ENCODE results near the gene LY6G6C. TPM values are rescaled to one million over a fixed set of nuclear protein-coding genes. Genes with fewer than 3 reads are reported as not detected.

Gene LY6G6C
- total and polyA plus RNA-seq, 2 of the 4 experiments (the other 2 are of a cell fraction): not detected

DNA sequence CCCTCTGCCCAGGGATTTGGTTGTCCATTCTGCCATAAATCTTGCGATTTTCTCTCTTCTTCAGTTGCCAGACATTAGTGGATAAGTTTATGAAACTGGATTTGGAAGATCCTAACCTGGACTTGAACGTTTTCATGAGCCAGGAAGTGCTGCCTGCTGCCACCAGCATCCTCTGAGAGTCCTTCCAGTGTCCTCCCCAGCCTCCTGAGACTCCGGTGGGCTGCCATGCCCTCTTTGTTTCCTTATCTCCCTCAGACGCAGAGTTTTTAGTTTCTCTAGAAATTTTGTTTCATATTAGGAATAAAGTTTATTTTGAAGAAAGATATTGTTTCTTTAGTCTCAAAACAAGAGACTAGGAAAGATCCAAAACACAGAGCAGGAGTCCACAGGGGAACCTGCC lies 40.8 kb upstream of the LY6G6C start, which contains the start of gene SAPCD1 (continued):
- TF ChIP-seq FOS (IDR thresholded peaks at IDR 0.05; ENCODE audit: low read depth, low read length) (no peak), BHLHE40 (IDR thresholded peaks at IDR 0.05; ENCODE audit: low read depth, low read length) (no peak), SMC3 (IDR thresholded peaks at IDR 0.05; ENCODE audit: low read depth, low read length) (no peak), MAFK (IDR thresholded peaks at IDR 0.05; ENCODE audit: low read depth, low read length) (no peak)

DNA sequence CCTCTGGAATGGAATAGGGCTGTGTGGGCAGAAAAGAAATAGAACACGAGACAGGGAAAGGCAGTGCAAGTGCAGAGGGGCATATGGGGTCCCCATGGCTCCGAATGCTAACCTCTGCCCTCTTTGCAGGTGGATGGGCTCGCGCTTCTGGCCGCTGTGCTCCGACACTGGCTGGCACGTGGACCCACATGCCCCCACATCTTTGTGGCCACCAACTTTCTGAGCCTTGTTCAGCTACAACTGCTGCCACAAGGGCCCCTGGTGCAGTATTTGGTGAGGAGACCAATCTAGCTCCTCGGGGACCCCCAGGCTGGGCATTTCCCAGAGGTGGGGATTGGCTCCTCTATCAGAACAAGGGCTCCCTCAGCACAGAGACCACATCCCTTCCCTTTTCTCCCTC lies 39.8 kb upstream of the LY6G6C start:
- CTCF ChIA-PET: no interaction called here
- Histone ChIP-seq H2AK5ac (ENCODE audit: low read depth, low read length) (no peak overlapping the region), H3K4ac (ENCODE audit: low read depth, low read length) (no peak overlapping the region), H2AFZ (replicated peaks; ENCODE audit: low read length, poor library complexity) (no peak overlapping the region), H2BK5ac (ENCODE audit: low read depth, low read length, poor library complexity, severe bottlenecking) (no peak overlapping the region), H3K4me3 (ENCODE audit: insufficient read depth, low read depth, low read length) (no peak overlapping the region), H3K14ac (replicated peaks; ENCODE audit: low read depth, low read length) (no peak overlapping the region), H3K27me3 (ENCODE audit: control insufficient read depth, insufficient read depth, low read length) (no peaks in the 10 kb centered on the region), H3K36me3 (ENCODE audit: control insufficient read depth, insufficient read depth, low read length) (peaks cover 7% of the 10 kb centered on the region; the same call in 1 of the 2 replicates), H3K4me1 (ENCODE audit: control insufficient read depth, insufficient read depth, low read length) (peaks cover 4% of the 10 kb centered on the region), H3K79me1 (ENCODE audit: low read depth in 1 of 2, low read length in 2 of 2) (no peaks in the 10 kb centered on the region), H2AK9ac (replicated peaks; ENCODE audit: low read depth, low read length, poor library complexity) (no peak overlapping the region), H3K9me3 (ENCODE audit: control insufficient read depth, insufficient read depth, low read length) (no peaks in the 10 kb centered on the region), H2BK20ac (ENCODE audit: low read depth, low read length) (no peak overlapping the region), H3K4me2 (ENCODE audit: low read depth, low read length) (no peak overlapping the region), H2BK15ac (ENCODE audit: low read depth, low read length) (no peak overlapping the region), H3K23ac (ENCODE audit: low read depth, low read length) (no peak overlapping the region), H3K18ac (ENCODE audit: low read depth, low read length) (no peak overlapping the region), H4K8ac (ENCODE audit: low read depth in 2 of 2, low read length in 2 of 2) (no peak overlapping the region), H3K56ac (ENCODE audit: extremely low read depth, insufficient read depth, low read length) (no peak overlapping the region), H4K91ac (ENCODE audit: insufficient read depth, low read depth, low read length) (no peak overlapping the region), H3K27ac (ENCODE audit: insufficient read depth, low read length) (no peak overlapping the region), H4K5ac (ENCODE audit: low read depth, low read length) (no peak overlapping the region), H3K9me1 (ENCODE audit: insufficient read depth, low read length) (peaks cover 12% of the 10 kb centered on the region), H4K20me1 (ENCODE audit: insufficient read depth, low read length) (no peaks in the 10 kb centered on the region), H3K9ac (ENCODE audit: low read depth, low read length) (no peak overlapping the region), H2BK120ac (ENCODE audit: low read depth, low read length) (no peak overlapping the region)
- in situ Hi-C loops (cut with MboI; ENCODE audit: low sequenced_read_pairs) (no loop called here), dilution Hi-C loops (cut with HindIII; ENCODE audit: low sequenced_read_pairs, unreplicated experiment) (no loop called here), intact Hi-C loops (cut with micrococcal nuclease) (no loop called here)
- DNase-seq: no peak
- no peak for ATAC-seq (ENCODE audit: low read depth)
- POLR2A ChIA-PET (ENCODE audit: unreplicated experiment): no interaction called here
- 100% methylated on average over 2 of the region's 8 CpGs; no CpG with 5 or more reads in 1 of the 2 experiments for WGBS, 2 experiments (ENCODE audit: extremely low coverage in 2 of 2, insufficient read length in 1 of 2)
- BruUV-seq (replicated peaks): no TSS peak
- TF ChIP-seq NFE2L2 (IDR thresholded peaks at IDR 0.05; ENCODE audit: low read depth, low read length) (no peak), FOS (IDR thresholded peaks at IDR 0.05; ENCODE audit: low read depth, low read length) (no peak), MAZ (IDR thresholded peaks at IDR 0.05; ENCODE audit: borderline replicate concordance, low read depth, low read length) (no peak), RAD21 (IDR thresholded peaks at IDR 0.05; ENCODE audit: low read length) (no peak), RFX5 (IDR thresholded peaks at IDR 0.05; ENCODE audit: low read depth, low read length) (no peak), POLR2A (IDR thresholded peaks at IDR 0.05; ENCODE audit: low read depth, low read length) (no peak), SMC3 (IDR thresholded peaks at IDR 0.05; ENCODE audit: low read depth, low read length) (no peak), RCOR1 (IDR thresholded peaks at IDR 0.05; ENCODE audit: insufficient replicate concordance, low read length) (no peak), BHLHE40 (IDR thresholded peaks at IDR 0.05; ENCODE audit: low read depth, low read length) (no peak), MXI1 (IDR thresholded peaks at IDR 0.05; ENCODE audit: borderline replicate concordance, low read depth, low read length) (no peak), CHD1 (IDR thresholded peaks at IDR 0.05; ENCODE audit: low read depth, low read length) (no peak), CEBPB (IDR thresholded peaks at IDR 0.05; ENCODE audit: low read depth, low read length) (no peak)
- TF ChIP-seq, protein P1, sequence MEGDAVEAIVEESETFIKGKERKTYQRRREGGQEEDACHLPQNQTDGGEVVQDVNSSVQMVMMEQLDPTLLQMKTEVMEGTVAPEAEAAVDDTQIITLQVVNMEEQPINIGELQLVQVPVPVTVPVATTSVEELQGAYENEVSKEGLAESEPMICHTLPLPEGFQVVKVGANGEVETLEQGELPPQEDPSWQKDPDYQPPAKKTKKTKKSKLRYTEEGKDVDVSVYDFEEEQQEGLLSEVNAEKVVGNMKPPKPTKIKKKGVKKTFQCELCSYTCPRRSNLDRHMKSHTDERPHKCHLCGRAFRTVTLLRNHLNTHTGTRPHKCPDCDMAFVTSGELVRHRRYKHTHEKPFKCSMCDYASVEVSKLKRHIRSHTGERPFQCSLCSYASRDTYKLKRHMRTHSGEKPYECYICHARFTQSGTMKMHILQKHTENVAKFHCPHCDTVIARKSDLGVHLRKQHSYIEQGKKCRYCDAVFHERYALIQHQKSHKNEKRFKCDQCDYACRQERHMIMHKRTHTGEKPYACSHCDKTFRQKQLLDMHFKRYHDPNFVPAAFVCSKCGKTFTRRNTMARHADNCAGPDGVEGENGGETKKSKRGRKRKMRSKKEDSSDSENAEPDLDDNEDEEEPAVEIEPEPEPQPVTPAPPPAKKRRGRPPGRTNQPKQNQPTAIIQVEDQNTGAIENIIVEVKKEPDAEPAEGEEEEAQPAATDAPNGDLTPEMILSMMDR (conservative IDR thresholded peaks at IDR 0.05; ENCODE audit: low read depth, low read length): no peak
- TF ChIP-seq, protein P2, sequence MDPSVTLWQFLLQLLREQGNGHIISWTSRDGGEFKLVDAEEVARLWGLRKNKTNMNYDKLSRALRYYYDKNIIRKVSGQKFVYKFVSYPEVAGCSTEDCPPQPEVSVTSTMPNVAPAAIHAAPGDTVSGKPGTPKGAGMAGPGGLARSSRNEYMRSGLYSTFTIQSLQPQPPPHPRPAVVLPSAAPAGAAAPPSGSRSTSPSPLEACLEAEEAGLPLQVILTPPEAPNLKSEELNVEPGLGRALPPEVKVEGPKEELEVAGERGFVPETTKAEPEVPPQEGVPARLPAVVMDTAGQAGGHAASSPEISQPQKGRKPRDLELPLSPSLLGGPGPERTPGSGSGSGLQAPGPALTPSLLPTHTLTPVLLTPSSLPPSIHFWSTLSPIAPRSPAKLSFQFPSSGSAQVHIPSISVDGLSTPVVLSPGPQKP (IDR thresholded peaks at IDR 0.05; ENCODE audit: borderline replicate concordance, low read depth, low read length): no peak
